ENCODE data around the gene SLC35D3. TPM values are rescaled to one million over a fixed set of nuclear protein-coding genes. Genes with fewer than 3 reads are reported as not detected.

The SLC35D3 gene
- total and polyA plus RNA-seq, 2 donors (not counting 1 experiment from before 2014, with no cell fraction given): not detected

GRCh38 chr6:136890194-136890839, 31.8 kb upstream of the SLC35D3 start:
- Histone ChIP-seq H3K79me2 (ENCODE audit: control insufficient read depth, insufficient read depth, low read length) (no peaks in the 10 kb centered on the region), H4K20me1 (ENCODE audit: control insufficient read depth, insufficient read depth, low read length, poor library complexity, severe bottlenecking) (no peaks in the 10 kb centered on the region), H3K4me1 (ENCODE audit: control insufficient read depth in 2 of 2, insufficient read depth in 2 of 2, low read length in 2 of 2) (peaks cover 0 to 12% of the 10 kb centered on the region in 2 donors), H3K4me2 (replicated peaks; ENCODE audit: low read depth, low read length, poor library complexity, severe bottlenecking) (no peak overlapping the region), H3K27me3 (replicated peaks in 1 of 4; ENCODE audit: control extremely low read depth in 1 of 4, control insufficient read depth in 3 of 4, insufficient read depth in 4 of 4, low read length in 3 of 4) (no peaks in the 10 kb centered on the region), H3K9ac (ENCODE audit: low read length) (no peak overlapping the region), H3K4me3 (ENCODE audit: control extremely low read depth in 1 of 5, extremely low read depth in 1 of 5, insufficient read depth in 1 of 5, low read depth in 2 of 5, low read length in 4 of 5) (no peak overlapping the region), H3K9me3 (ENCODE audit: control extremely low read depth in 1 of 3, control insufficient read depth in 2 of 3, insufficient read depth in 1 of 3, low read length in 2 of 3) (no peaks in the 10 kb centered on the region), H2AFZ (ENCODE audit: insufficient read depth, low read depth, low read length, poor library complexity, severe bottlenecking) (no peak overlapping the region), H3K27ac (ENCODE audit: low read length in 2 of 2) (no peak overlapping the region), H3K36me3 (replicated peaks in 1 of 2; ENCODE audit: control extremely low read depth in 1 of 2, control insufficient read depth in 1 of 2, extremely low read depth in 1 of 2, insufficient read depth in 2 of 2, low read length in 1 of 2) (no peaks in the 10 kb centered on the region)
- WGBS (ENCODE audit: insufficient coverage): no CpG with 5 or more reads among the region's 4 CpGs
- peaks cover 13% of the 10 kb centered on the region for H3K4me1 Mint-ChIP-seq
- intact Hi-C loops (cut with micrococcal nuclease): no loop called here
- no peak for TF ChIP-seq CTCF (IDR thresholded peaks at IDR 0.05)
- TF ChIP-seq EZH2 (IDR thresholded peaks at IDR 0.05; ENCODE audit: borderline replicate concordance, insufficient read depth, low read depth, low read length, poor library complexity, severe bottlenecking): no peak
- no peak for DNase-seq
- ChIA-PET POLR2A (no interaction called here), CTCF (interaction anchor here (0.6 to 1.9 kb wide), 4 partner anchors 45 to 246 kb away, joined by 3 to 4 read pairs (median 4); partner anchors contain the start of gene MAP3K5)
- H3K9me3 Mint-ChIP-seq (ENCODE audit: insufficient read depth): no peaks in the 10 kb centered on the region
- ATAC-seq (ENCODE audit: low read depth): no peak
- no peak overlapping the region for H3K27ac Mint-ChIP-seq
- no peaks in the 10 kb centered on the region for H3K27me3 Mint-ChIP-seq
- no peak overlapping the region for H3K4me3 Mint-ChIP-seq

GRCh38 chr6:136890986-136891385, 31.1 kb upstream of the SLC35D3 start:
- TF ChIP-seq CTCF (IDR thresholded peaks at IDR 0.05): no peak
- TF ChIP-seq EZH2 (IDR thresholded peaks at IDR 0.05; ENCODE audit: borderline replicate concordance, insufficient read depth, low read depth, low read length, poor library complexity, severe bottlenecking): no peak
- no peaks in the 10 kb centered on the region for H3K9me3 Mint-ChIP-seq (ENCODE audit: insufficient read depth)

More at GRCh38 chr6:136890986-136891385, 31.1 kb upstream of the SLC35D3 start:
- Histone ChIP-seq H3K79me2 (ENCODE audit: control insufficient read depth, insufficient read depth, low read length) (no peaks in the 10 kb centered on the region), H2AFZ (ENCODE audit: insufficient read depth, low read depth, low read length, poor library complexity, severe bottlenecking) (no peak overlapping the region), H3K36me3 (replicated peaks in 1 of 2; ENCODE audit: control extremely low read depth in 1 of 2, control insufficient read depth in 1 of 2, extremely low read depth in 1 of 2, insufficient read depth in 2 of 2, low read length in 1 of 2) (no peaks in the 10 kb centered on the region), H3K4me3 (ENCODE audit: control extremely low read depth in 1 of 5, extremely low read depth in 1 of 5, insufficient read depth in 1 of 5, low read depth in 2 of 5, low read length in 4 of 5) (no peak overlapping the region), H3K9ac (ENCODE audit: low read length) (no peak overlapping the region), H3K4me2 (replicated peaks; ENCODE audit: low read depth, low read length, poor library complexity, severe bottlenecking) (no peak overlapping the region), H3K4me1 (ENCODE audit: control insufficient read depth in 2 of 2, insufficient read depth in 2 of 2, low read length in 2 of 2) (peaks cover 0 to 12% of the 10 kb centered on the region in 2 donors), H3K27me3 (replicated peaks in 1 of 4; ENCODE audit: control extremely low read depth in 1 of 4, control insufficient read depth in 3 of 4, insufficient read depth in 4 of 4, low read length in 3 of 4) (no peaks in the 10 kb centered on the region), H3K9me3 (ENCODE audit: control extremely low read depth in 1 of 3, control insufficient read depth in 2 of 3, insufficient read depth in 1 of 3, low read length in 2 of 3) (no peaks in the 10 kb centered on the region), H3K27ac (ENCODE audit: low read length in 2 of 2) (no peak overlapping the region), H4K20me1 (ENCODE audit: control insufficient read depth, insufficient read depth, low read length, poor library complexity, severe bottlenecking) (no peaks in the 10 kb centered on the region)
- no peaks in the 10 kb centered on the region for H3K27me3 Mint-ChIP-seq
- peaks cover 13% of the 10 kb centered on the region for H3K4me1 Mint-ChIP-seq
- no peak overlapping the region for H3K27ac Mint-ChIP-seq
- POLR2A ChIA-PET: no interaction called here
- DNase-seq (no peak), ATAC-seq (ENCODE audit: low read depth) (no peak)
- H3K4me3 Mint-ChIP-seq: no peak overlapping the region
- CTCF ChIA-PET: interaction anchor here (0.6 to 1.9 kb wide), 2 partner anchors 45 to 98 kb away, joined by 3 to 4 read pairs; partner anchors contain the start of gene MAP3K5
- intact Hi-C loops (cut with micrococcal nuclease): no loop called here
- WGBS (ENCODE audit: insufficient coverage): no CpG with 5 or more reads among the region's 3 CpGs

All from B cell (primary cell).